ENCODE results near the gene SIGLEC11. TPM values are rescaled to one million over a fixed set of nuclear protein-coding genes. Genes with fewer than 3 reads are reported as not detected.
"Not testable (repeated sequence)": the region's sequence is repeated elsewhere in the genome, so short reads cannot be mapped to it uniquely, and the experiment has no call there.

SIGLEC11 gene
- total RNA-seq = not detected

- ATAC-seq = not testable (repeated sequence)
Measured at GRCh38 chr19:49960980-49961379, at the start of gene SIGLEC11. Gene SIGLEC11, minus strand, starts transcription at chr19:49961172. Its CDS starts 91 bp downstream, at chr19:49961081.

DNA sequence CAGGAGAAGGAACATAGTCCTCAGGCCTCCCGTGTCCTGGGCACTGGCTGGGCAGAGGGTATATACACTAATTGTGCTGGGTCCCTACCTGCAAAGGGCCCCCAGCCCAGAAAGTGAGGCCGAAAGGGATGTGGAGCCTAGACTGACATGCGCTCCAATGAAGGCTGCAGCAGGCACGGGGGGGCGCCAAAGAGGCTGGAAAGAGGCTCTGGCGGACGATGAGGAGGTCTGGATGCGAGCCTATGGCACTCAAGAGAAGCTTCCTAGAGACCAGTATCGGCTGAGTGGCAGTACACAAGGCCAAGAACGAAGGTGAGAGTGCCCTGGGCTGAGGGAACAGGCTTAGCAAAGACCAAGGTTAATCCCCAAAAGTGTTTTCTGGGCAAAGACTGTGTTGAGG lies 47.6 kb upstream of the SIGLEC11 start:
- ATAC-seq = no peak

- ATAC-seq = no peak
Measured at GRCh38 chr19:50007947-50008346, 47.0 kb upstream of the SIGLEC11 start.

DNA sequence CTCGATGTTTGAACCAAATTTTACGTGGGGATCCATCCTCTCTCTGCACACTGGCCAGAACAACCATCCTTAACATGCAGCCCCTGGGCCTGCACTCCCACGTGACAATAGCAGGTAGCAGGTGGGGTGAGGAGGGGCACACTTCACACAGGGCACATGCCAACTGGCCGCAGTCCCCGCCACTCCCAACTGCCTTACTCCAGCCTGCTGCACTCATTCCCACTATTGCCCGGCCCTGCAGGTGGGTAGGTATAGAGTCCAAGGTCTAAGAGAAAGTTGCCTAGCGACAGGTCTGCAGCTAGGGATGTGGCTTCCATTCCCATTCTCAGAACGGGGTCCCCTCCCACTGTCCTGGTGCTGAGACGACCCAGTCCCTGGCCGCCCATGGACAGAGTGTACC lies 46.2 kb upstream of the SIGLEC11 start:
- ATAC-seq = no peak

DNA sequence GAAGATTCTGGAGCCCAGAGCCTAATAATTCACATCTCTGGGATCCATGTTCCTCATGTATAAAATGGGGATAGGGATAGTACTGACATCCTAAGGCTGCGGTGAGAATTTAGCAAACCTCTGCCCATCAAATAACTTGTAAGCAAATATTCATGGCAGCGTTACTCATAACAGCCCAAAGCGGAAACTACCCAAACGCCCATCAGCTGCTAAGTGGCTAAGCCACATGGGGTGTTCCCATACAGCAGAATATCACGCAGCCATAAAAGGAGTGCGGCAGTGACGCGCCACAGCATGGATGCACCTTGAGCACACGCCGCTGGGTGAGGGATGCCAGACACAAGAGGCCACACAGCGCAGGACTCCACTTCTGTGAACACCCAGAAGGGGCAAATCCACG lies 44.5 kb upstream of the SIGLEC11 start:
- no peak for ATAC-seq

- ATAC-seq = peak; percentile 73
Measured at GRCh38 chr19:50003810-50004419, 42.9 kb upstream of the SIGLEC11 start.

DNA sequence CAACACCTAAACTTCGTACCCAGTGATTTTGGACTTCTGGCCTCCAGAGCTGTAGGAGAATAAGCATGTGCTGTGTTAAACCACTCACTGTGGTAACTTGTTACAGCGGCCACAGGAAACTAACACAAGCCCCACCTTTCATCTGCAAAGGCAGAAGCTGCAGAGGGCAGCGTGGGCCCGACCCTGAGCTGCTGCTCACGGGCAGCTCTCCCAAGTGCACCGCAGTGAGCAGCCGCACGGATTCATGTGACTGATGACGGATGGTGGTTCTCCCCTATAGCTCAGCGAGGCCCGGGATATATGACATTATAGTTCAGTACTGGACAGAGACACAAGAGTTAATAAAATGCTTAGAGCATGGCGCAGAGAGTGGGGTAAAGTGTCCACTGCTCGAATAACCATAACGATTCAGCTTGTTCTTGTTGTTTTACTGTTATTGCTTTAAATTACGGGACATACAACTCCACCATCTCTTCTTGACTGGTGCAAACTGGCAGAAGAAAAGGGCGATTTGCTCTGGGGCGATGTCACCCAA lies 42.3 kb upstream of the SIGLEC11 start:
- ATAC-seq = no peak

GRCh38 chr19:50002386-50002960 lies 41.5 kb upstream of the SIGLEC11 start:
- no peak for ATAC-seq

DNA sequence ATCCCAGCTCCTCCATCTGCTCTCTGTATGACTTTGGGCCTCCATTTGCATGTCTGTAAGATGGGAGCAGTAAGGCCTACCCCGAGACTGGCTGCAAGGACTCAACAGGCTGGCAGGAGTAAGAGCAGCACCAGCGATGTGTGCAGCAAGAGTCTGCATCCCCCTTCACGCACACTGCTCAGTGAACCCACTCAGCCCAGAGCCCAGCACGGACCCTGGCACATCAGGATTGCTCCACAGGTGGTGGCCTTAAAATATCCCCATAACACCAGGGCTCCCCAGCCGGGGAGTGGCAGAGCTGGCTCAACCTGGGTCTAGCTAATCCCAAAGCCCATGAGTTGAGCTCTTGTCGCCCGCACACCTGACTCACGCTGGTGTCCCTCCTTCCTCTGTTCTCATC lies 40.8 kb upstream of the SIGLEC11 start:
- ATAC-seq = no peak

DNA sequence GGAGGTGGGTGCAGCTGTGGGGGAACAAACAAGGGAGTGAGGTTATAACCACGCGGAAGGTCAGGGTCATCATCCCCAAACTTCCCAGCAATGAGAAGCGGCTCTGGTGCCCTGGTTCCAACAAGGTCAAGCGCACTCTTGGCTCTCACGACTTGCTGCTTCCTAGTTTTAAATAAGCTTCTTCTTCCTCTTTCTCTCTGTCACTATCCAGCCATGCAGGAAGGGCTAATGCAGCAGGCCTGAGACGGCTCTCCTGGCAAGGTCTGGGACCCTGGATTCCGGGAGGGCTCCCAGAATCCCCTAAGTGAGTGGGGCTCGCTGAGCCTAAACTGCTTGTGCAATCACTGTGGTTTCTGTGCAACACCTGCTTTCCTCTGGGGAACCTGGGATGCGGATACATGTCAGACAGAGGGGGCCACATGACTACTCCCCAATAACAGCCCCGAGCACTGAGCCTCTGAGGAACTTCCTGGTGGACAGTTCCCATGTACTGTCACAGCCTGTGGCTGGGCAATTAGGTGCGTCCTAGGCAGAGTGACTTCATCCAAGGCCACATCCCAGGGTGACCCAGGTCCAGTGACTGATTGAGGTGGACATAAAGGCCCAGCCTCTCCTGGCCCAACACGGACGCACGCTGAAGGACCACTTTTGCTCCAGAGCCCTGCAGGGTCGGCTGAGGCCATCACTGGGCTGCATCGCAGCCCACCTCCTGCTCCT lies 40.0 kb upstream of the SIGLEC11 start:
- ATAC-seq = no peak

GRCh38 chr19:50000038-50000840 lies 39.3 kb upstream of the SIGLEC11 start:
- no peak for ATAC-seq

- no peak for ATAC-seq
Measured at GRCh38 chr19:49999371-50000010, 38.5 kb upstream of the SIGLEC11 start.

- ATAC-seq = peak; percentile 21
Measured at GRCh38 chr19:49997709-49998108, 36.7 kb upstream of the SIGLEC11 start.

DNA sequence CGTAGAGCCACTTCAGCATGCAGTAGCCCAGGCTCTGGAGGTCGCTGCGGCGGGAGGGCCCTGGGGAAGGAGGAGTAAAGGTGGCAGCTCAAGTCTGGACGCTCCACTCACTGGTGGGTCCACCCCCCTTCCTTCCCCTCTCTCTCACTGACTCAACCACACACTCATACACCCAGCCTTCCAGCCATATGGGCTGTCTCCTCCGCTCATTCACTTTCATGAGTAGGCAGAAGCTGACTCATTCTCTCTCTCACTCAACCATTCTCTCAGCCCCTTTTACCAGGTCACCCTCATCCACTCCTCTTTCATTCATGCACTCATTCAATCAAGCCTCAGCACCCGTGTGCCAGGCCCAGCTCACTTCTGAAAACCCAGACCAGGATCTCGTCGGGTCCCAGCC lies 27.5 kb upstream of the SIGLEC11 start:
- ATAC-seq = no peak

GRCh38 chr19:49988007-49988406 lies 27.0 kb upstream of the SIGLEC11 start:
- no peak for ATAC-seq

GRCh38 chr19:49987159-49987698 lies 26.3 kb upstream of the SIGLEC11 start:
- peak; percentile 89 for ATAC-seq

DNA sequence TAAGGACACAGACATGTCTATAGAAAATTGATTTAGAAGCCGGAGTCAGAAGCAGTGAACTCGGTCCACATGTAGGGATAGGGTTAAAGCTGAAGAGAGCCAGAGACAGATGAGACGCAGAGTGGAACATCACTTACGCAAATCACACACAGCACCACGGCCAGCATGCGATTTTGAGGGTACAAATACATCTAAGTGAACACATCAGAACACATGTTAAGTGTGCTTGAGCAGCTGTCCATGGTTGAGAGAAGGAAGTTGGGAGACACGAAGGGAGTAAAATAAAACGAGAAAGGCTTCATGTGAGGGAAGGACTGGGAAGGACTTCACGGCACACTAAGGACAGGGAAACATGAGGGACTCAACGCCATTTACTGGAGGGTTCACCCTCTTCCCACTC lies 25.4 kb upstream of the SIGLEC11 start:
- no peak for ATAC-seq

DNA sequence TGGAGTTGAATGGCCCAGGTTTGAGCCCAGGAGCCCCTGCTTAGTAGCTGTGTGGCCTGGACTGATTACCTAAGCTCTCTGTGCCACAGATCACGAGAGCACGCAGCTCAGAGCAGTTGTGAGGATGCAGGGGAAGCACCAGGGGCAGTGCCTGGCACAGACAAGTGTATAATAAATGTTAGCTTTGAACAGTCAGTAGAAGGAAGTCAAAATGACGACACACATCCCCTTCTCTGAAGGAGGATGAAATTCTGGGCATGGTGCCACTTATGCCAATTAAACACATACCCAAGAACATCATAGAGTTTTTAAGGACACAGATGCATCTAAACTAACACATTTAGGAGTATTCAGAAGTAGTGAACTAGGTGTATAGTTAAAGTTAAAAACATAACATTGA lies 24.9 kb upstream of the SIGLEC11 start:
- ATAC-seq = no peak

DNA sequence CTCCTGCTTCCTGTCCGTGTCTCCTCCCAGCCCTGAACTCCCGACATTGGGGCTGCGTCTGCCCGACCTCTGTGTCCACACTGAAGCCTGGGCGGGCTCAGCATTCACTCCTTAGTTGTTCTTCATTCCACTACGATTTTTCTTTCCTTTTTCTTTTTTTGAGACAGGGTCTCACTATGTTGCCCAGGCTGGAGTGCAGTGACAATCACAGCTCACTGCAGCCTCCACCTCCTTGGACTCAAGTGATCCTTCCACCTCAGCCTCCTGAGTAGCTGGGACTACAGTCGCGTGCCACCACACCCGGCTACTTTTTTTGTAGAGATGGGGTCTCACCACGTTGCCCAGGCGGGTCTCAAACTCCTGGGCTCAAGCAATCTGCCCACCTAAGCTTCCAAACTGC lies 23.5 kb upstream of the SIGLEC11 start:
- no peak for ATAC-seq

- ATAC-seq = peak; percentile 52
Measured at GRCh38 chr19:49983645-49984229, 22.8 kb upstream of the SIGLEC11 start.
